Adrenal gland (tissue), 12 donors: ENCODE measurements around the gene ATP1A1. TPM values are rescaled to one million over a fixed set of nuclear protein-coding genes. Genes with fewer than 3 reads are reported as not detected.

Source experiments
- DNase-seq, 7 donors: peaks; one replicate each; pipeline ENCODE4 v3.0.0-alpha.2; 2019 to 2020
- H3K27ac ChIP-seq, 5 donors: fragments of 200-600 bp; sonication (generic) in 4 of 5; 1 replicate in 3 of 5; 2 replicates in 2 of 5; pipeline versions ENCODE4 v1.5.1 to v1.8.0; 2016 to 2020; ENCODE audit warnings: mild to moderate bottlenecking in 1 of 5
- H3K27me3 ChIP-seq: fragments of 200-600 bp; 2 replicates; pipeline ENCODE4 v1.8.0; 2021
- H3K36me3 ChIP-seq, 2 donors: fragments of 200-600 bp; replicated peaks in 1 of 2; 1 replicate in 1 of 2; 2 replicates in 1 of 2; pipeline versions ENCODE4 v1.5.1 to v1.8.0; 2018 to 2022
- H3K4me1 ChIP-seq, 2 donors: fragments of 200-600 bp; replicated peaks in 1 of 2; 1 replicate in 1 of 2; 2 replicates in 1 of 2; pipeline versions ENCODE4 v1.5.1 to v1.8.0; 2018 to 2021
- H3K4me3 ChIP-seq, 4 donors: fragments of 200-600 bp; sonication (generic) in 3 of 4; one replicate each; pipeline ENCODE4 v1.5.1; 2016 to 2018
- H3K9me3 ChIP-seq, 3 donors: fragments of 200-600 bp; sonication (generic) in 1 of 3; replicated peaks in 1 of 3; 1 replicate in 2 of 3; 2 replicates in 1 of 3; pipeline versions ENCODE4 v1.5.1 to v1.8.0; 2016 to 2021
- CTCF ChIP-seq, 6 experiments: fragments of 450-650 bp in 4 of 6; fragments of 200-600 bp in 2 of 6; sonication (generic) in 1 of 6; IDR thresholded peaks; 1 replicate in 5 of 6; 2 replicates in 1 of 6; pipeline versions ENCODE4 v1.5.1 to v1.8.0; 2016 to 2021; ENCODE audit warnings: antibody characterized with exemption in 6 of 6, mild to moderate bottlenecking in 2 of 6, moderate library complexity in 1 of 6
- POLR2A ChIP-seq, 2 donors: fragments of 450-650 bp; IDR thresholded peaks; one replicate each; pipeline ENCODE4 v1.6.1; 2017; ENCODE audit warnings: antibody characterized with exemption in 2 of 2, mild to moderate bottlenecking in 2 of 2, moderate library complexity in 1 of 2
- WGBS, 4 donors: extraction: QIAGEN DNeasy Blood & Tissue Kit in 2 of 4; methylation state at CpG; one replicate each; pipeline versions ENCODE4 v1.1.5 to v1.1.7; 2013 to 2017; 5-methylcytosine and 5-hydroxymethylcytosine counted together
- intact Hi-C, 2 donors: fragments of 100-400 bp; cut with DNase I; formaldehyde crosslinking; loops; one replicate each; pipeline versions ENCODE4 v1.14.1 to v1.15.0; 2022 to 2023
- polyA plus RNA-seq, 3 donors: library from polyadenylated mRNA; stranded (reverse); fragments of 200-250 nt in 2 of 3; fragments of 350-450 nt in 1 of 3; fragmentation: Illumina TruSeq in 1 of 3; extraction: RNeasy Lipid Tissue Mini Kit (QIAGEN cat#74804) in 1 of 3; gene quantifications; one replicate each; pipeline ENCODE4 v1.2.3, GENCODE V29; 2013 to 2014
- total RNA-seq, 9 donors: library from RNA; depleted of rRNA in 4 of 9; stranded (reverse); fragments of >200 nt in 4 of 9; fragments of 120-200 nt in 1 of 9; fragmentation: NEBNext Ultra II Directional in 1 of 9; extraction: Animal tissue kit (Norgen Biotek cat#: 25700) in 1 of 9; gene quantifications; one replicate each; pipeline versions ENCODE4 v1.1.0 to v1.2.4, GENCODE V29; 2013 to 2023
- donor health status: healthy with polysubstance abuse.
- donor health status: Bipolar disorder and iron deficiency.
- donor health status: DM: yes; HTN: yes; CAD: no.
- donor health status: DM: no; HTN: no; CAD: no.
- donor health status: DM: no; HTN: no; CAD: no.
- donor health status: DM: yes; HTN: yes; CAD: no.

Gene ATP1A1
- total and polyA plus RNA-seq, 12 donors: 60.7 to 377 (median 222) TPM

DNA sequence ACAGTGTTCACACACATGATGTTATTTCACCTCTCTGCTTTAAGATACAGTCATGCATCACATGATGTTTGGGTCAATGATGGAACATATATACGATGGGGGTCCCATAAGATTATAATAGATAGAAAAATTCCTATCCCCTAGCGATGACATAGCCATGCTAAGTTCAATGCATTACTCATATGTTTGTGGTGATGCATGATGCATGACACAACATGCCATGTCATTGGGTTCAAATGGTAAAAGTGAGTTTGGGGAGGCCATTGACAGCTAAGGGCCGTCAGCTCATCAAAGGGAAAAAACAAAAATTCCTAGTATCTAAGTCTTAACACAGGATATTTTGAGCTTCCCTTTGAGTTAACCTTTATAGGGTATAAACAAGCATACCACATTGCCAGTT, 73.6 kb downstream of the ATP1A1 start:
- TF ChIP-seq CTCF (IDR thresholded peaks at IDR 0.05): no peak
- TF ChIP-seq POLR2A (IDR thresholded peaks at IDR 0.05): no peak
- no peak for DNase-seq
- intact Hi-C loops: no loop called here
- no peaks in the 10 kb centered on the region for H3K9me3 ChIP-seq
- no peak overlapping the region for H3K4me3 ChIP-seq
- no peaks in the 10 kb centered on the region for H3K27me3 ChIP-seq
- H3K36me3 ChIP-seq: no peaks in the 10 kb centered on the region
- H3K27ac ChIP-seq: no peak overlapping the region
- WGBS, 4 donors: 90 to 98% (median 94%) methylated on average over 3 of the region's 3 CpGs
- H3K4me1 ChIP-seq: no peaks in the 10 kb centered on the region

DNA sequence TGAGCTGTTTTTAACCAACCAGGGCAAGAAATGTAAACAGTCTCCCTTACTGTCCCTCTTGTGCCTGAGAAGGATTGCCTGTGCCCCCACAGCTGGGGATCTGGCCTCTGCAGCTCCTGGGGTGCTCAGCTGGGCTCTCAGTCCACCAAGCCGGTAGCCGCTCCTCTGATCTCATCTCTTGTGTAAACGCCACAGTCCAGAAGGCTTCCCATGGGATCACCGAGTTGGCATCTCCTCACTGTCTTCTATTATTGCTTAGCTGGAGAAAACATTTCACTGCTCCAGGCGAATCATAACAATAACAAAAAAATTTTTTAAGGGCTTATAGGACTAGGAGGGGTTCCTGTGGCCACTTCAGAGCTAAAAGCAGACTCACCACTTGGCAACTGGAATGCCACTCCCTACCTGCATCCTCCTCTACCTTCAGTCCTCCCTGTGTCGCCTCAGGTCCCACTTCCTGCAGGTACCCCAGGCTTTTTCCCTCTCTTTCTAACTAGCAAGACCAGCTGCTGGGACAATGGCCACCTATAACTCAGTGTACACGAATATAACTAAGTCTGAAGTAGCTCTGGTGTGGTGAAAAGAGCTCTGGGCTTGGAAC, 75.8 kb downstream of the ATP1A1 start:
- WGBS, 4 donors: 54 to 78% (median 67%) methylated on average over 3 to 7 of the region's 7 CpGs
- H3K27me3 ChIP-seq: no peaks in the 10 kb centered on the region
- intact Hi-C loops: no loop called here
- no peaks in the 10 kb centered on the region for H3K9me3 ChIP-seq
- H3K36me3 ChIP-seq: no peaks in the 10 kb centered on the region
- H3K27ac ChIP-seq: no peak overlapping the region
- no peak overlapping the region for H3K4me3 ChIP-seq
- no peaks in the 10 kb centered on the region for H3K4me1 ChIP-seq
- DNase-seq: no peak
- no peak for TF ChIP-seq POLR2A (IDR thresholded peaks at IDR 0.05)
- no peak for TF ChIP-seq CTCF (IDR thresholded peaks at IDR 0.05)

DNA sequence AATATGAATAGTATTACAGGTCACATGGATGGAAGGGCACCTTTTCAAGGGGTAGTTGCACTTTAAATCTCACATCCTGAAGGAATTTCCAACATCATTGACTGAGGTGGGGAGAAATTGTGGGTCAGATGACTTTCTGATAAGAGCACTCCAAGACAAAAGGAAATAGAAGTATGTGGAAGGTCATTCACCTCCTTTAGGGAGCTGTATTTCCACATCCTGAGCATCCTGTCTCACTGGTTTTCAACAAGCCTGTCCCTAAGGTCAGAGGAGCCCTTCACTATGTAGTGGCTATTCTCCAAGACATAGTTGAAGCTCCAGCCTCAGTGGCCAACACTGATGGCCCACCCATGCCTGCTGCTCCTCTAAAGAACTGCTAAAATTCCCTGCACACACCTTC, 76.5 kb downstream of the ATP1A1 start:
- Histone ChIP-seq H3K36me3 (no peaks in the 10 kb centered on the region), H3K4me1 (no peaks in the 10 kb centered on the region), H3K4me3 (no peak overlapping the region), H3K27ac (no peak overlapping the region), H3K27me3 (no peaks in the 10 kb centered on the region), H3K9me3 (no peaks in the 10 kb centered on the region)
- no peak for TF ChIP-seq CTCF (IDR thresholded peaks at IDR 0.05)
- TF ChIP-seq POLR2A (IDR thresholded peaks at IDR 0.05): no peak
- intact Hi-C loops: no loop called here
- no peak for DNase-seq

DNA sequence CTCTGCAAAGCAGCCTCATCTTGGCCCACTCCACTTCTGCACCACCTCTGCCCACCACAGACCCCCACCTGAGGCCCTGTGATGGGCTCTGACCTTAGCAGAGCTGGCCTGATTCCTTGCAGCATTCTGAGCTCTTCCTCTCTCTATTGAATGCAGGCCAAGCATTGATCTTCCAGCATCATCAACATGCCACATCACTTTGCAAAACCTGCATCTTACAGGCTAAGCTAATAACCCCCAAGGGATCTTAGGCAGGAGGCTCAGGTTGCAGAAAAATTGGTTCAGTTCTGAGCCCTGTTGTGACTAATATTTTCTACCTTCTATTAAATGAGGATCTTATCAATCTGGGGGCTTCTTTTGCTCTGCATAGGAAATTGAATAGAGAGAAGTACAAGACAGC, 78.7 kb downstream of the ATP1A1 start:
- DNase-seq: no peak

More for the DNA sequence above, 78.7 kb downstream of the ATP1A1 start:
- H3K27me3 ChIP-seq: no peaks in the 10 kb centered on the region
- intact Hi-C loops: no loop called here
- H3K9me3 ChIP-seq: no peaks in the 10 kb centered on the region
- TF ChIP-seq POLR2A (IDR thresholded peaks at IDR 0.05) (no peak), CTCF (IDR thresholded peaks at IDR 0.05) (no peak)
- no peak overlapping the region for H3K4me3 ChIP-seq
- no peak overlapping the region for H3K27ac ChIP-seq
- no peaks in the 10 kb centered on the region for H3K36me3 ChIP-seq
- H3K4me1 ChIP-seq: no peaks in the 10 kb centered on the region
